HG02588 (cell line): ENCODE data around the gene IL24.

Source experiments
- ATAC-seq: cut with Tn5 transposase; IDR thresholded peaks from one replicate; pipeline ENCODE4 v1.9.1; 2021; ENCODE audit warnings: mild to moderate bottlenecking, moderate library complexity; ENCODE audit not compliant: unreplicated experiment

The IL24 gene

DNA sequence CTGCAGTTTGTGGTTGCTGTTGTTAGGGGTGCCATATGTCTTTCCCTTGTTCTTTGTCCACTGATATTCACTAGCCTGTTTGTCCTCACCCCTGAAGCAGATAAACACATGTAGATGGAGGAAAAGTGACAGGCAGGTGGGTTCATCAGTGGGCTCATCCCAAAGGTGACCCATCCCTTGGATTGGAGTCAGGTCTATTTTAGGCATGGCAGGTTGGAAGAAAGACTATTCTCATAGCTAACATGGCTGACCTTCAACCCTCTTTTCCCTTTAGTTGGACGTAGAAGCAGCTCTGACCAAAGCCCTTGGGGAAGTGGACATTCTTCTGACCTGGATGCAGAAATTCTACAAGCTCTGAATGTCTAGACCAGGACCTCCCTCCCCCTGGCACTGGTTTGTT is 5.5 kb downstream of the IL24 start:
- ATAC-seq = no peak

DNA sequence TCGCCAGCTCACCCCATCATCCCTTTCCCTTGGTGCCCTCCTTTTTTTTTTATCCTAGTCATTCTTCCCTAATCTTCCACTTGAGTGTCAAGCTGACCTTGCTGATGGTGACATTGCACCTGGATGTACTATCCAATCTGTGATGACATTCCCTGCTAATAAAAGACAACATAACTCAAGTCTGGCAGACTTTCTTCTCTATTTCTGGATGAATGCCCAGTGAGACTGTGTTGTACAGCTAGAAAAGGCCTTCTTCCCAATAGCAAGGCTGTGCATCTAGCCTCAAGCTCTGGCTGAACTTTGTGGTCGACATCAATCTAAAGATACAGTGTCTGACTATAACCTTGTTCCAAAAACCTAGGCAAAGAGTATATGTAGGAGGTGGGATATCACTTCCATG is 6.4 kb downstream of the IL24 start:
- no peak for ATAC-seq

DNA sequence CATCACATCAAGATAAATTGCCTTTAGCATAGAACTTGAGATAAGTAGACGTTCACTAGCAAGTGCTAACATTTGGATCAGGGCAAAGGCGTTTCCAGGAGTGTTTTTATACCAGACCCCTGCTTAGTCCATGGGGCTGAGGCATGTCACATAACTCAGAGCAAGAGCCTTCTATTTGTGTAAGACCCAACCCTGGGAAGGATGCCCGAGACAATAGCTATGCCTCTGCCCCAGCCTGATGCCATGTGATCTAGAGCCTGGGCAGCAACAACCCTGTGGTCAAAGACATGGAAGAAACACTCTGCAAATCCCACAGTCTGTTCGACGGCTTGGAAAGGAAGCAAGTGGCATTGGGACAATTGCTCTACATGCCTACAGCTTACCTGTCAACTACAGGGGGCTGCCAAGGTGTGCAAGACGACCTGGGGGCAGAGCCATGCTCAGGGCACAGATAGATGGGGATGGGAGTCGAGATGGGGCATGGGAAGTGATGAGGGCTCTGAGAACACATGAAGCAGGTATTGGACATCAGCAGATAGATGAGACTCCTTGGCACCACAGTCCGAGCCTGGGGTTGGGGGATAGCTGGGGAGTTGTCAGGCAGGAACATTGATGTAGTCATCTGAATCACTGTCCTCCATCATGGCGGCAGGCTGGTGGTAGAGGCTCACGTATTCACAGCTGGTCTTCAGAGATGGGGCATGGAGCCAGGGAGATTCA is 7.3 kb downstream of the IL24 start:
- no peak for ATAC-seq

- ATAC-seq = peak; percentile 65
These were observed 8.3 kb downstream of the IL24 start for GRCh38 chr1:206905295-206906164.

DNA sequence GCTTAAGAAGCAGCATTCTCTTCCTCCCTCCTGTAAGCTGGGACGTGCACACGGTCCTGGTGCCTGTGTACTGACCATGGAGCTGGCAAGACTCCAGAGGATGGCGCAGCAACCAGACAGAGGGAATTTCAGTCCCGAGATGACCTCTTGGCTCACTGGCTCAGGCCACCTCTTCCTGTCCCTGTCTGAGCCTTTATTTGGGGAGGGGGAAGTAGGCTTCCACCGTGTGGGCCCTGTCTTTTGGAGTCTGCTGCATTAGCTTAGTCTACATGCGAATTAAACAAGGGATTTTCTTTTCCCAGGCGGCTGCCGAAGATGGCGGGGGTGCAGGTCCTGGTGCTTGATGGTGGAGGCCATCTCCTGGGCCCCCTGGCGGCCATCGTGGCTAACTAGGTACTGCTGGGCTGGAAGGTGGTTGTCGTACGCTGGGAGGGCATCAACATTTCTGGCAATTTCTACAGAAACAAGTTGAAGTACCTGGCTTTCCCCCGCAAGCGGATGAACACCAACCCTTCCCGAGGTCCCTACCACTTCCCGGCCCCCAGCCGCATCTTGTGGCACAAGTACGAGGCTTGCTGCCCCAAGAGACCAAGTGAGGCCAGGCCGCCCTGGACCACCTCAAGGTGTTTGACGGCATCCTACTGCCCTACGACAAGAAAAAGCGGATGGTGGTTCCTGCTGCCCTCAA is 10.2 kb downstream of the IL24 start:
- ATAC-seq = no peak

GRCh38 chr1:206908038-206908437 is 10.8 kb downstream of the IL24 start:
- ATAC-seq = no peak

GRCh38 chr1:206909161-206909882 is 12.1 kb downstream of the IL24 start:
- ATAC-seq = no peak

GRCh38 chr1:206909883-206910318 is 12.7 kb downstream of the IL24 start:
- no peak for ATAC-seq

GRCh38 chr1:206911064-206911663 is 13.9 kb downstream of the IL24 start:
- ATAC-seq = no peak

DNA sequence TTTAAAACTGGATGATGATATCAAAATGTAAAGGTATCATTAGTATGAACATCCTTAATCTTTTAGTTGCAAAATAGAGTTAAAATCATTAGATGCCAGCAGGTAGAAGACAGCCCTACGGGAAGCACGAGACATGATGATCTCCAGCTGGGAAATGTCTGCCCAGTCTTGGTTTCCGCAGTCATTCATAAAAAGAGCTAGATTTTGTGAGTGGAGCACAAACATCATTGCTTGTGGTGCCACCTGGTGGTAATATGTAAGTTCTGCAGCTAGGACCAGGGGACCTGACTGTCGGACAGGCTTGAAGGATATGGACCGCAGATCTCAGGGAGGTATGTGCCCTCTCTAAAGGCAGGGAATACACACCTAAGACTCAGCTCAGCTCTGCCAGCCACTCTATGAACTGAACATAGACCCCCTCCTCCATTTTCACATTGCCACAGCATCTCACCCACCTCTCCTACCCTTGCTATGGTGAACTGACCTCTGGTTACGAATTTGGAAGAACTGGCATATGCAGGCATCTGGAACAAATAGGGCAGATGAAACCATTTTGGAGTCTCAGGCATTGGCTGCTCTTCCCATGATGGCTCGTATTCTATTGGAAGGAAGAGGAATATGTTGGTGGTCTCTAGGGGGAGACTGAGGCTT is 15.3 kb downstream of the IL24 start:
- no peak for ATAC-seq

GRCh38 chr1:206913766-206914537 is 16.7 kb downstream of the IL24 start:
- ATAC-seq = no peak

GRCh38 chr1:206915030-206915735 is 17.9 kb downstream of the IL24 start:
- no peak for ATAC-seq

- ATAC-seq = no peak
These were observed 18.9 kb downstream of the IL24 start for GRCh38 chr1:206916000-206916709.

DNA sequence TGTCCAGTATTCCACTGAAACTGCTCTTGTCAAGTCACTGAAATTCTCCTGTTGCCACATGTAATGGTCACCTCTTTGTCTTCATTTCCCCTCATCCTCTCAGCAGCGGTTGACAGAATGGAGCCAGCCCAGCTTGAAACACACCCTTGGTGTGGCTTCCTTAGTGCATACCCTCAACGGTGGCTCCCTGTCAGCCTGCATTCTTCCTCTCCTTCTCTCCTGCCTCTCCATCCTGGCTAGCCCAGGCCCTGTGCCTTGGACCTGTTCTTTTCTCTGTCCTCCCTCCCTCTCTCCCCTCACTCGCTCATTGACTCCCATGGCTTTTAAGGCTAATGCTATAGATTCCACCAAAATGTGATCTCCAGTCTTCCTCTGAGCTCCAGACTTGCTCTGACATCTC is 20.8 kb downstream of the IL24 start:
- no peak for ATAC-seq

DNA sequence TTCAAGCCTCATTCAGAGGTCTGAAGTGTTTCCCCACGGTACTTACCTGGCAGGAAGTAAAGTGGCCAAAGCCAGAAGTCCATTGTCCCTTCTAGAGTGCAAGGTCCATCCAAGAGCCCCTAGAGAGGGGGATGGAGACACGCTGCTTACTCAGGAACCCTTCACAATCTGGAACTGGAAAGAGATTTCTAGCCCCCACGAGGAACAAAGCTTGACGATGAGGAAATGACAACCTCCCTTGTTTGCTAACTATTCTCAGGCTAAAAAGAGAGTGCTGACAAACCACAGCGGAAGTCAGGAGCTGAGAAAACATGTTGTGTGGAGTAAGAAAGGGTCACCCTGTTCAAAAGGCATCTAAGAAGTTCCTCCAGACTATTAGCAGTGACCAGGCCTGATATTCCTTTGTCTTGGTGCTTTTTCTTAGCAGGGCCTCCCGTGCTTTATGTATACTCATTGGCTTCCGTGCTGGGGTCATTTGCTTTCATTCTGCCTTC is 24.6 kb downstream of the IL24 start, which contains the start of gene FCMR:
FCMR (minus strand) TSS at position 170 of the 494 bp plus-strand sequence; CDS start at position 83, 87 bp downstream.
- ATAC-seq = no peak

- no peak for ATAC-seq
These were observed 25.3 kb downstream of the IL24 start for GRCh38 chr1:206922524-206922923.
